HG02973 (cell line): ENCODE measurements around the gene KCNJ16.

Experiments
- ATAC-seq: cut with Tn5 transposase; IDR thresholded peaks from one replicate; pipeline ENCODE4 v1.9.1; 2021; ENCODE audit warnings: moderate library complexity; ENCODE audit not compliant: unreplicated experiment

KCNJ16 gene

DNA sequence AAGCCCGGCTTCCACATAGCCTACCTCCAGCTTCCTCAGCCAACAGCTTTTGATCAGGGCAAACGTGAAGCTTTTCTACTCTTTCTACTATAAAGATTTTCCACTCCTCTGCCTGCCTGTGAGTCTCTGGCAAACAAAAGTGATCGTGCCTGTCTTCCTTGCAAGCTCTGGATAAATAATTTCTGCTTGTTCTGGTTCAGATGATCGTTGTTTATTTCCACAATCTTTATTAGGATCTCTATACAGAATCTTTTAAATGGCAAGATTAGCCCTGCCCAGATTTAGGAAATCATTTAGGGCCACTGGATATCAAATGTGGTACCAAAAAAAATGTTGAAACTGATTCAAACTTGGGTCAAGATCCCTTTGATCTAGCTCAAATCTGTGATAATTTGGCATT lies 20.4 kb downstream of the KCNJ16 start:
- ATAC-seq, result no peak

DNA sequence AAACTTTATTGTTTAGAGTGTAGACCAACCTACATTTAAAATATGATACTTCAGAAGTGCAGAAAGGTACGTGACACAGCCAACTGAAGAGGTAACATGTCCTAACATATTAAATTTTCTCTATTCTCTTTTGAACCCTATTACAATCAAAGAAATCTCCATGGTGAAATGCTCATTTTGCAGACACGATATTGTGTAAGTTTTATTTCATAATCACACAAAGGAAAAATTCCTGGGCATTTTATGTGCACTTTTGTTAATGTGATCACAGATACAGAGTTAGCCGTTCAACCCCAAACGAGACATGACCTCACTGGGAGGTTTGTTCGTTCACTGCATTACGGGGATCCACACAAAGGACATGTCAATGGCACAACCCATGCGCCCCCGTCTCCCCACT lies 21.8 kb downstream of the KCNJ16 start:
- no peak for ATAC-seq

DNA sequence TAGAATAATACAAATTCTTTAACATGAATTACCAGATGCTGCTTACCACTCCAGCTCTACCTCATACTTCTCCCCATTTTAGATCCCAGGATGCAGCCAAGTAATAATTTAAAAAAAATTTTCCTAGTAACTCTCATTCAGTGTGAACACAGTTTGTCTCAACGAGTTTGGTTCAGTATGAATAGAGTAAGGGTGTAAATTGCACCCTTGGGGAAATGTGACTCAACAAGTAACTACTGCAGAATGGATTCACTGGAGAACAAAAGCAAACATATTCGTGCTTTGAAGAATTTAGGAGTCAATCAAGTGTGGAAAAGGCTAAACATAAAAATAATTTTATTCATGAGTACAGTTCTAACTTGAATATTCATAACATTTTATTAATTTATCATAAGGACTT lies 23.0 kb downstream of the KCNJ16 start:
- no peak for ATAC-seq

DNA sequence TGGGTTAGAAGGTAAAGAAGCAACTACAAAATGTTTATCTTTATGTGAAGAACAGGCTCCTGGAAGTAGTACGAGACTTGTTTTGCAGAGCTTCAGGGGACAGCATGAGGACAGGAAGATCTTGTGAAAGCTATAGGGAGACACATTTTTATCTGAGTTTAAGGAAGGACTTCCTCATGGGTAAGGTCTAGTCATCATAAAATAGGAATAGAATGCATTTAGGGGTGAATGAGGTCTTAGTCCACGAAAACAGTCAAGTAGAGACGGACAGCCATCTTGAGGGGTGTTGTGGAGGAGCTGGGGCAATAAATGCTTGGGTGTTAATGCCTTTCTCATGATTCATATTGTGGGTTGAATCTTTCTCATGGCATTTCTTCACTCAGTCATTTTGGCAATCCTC lies 24.3 kb downstream of the KCNJ16 start:
- ATAC-seq, result no peak

DNA sequence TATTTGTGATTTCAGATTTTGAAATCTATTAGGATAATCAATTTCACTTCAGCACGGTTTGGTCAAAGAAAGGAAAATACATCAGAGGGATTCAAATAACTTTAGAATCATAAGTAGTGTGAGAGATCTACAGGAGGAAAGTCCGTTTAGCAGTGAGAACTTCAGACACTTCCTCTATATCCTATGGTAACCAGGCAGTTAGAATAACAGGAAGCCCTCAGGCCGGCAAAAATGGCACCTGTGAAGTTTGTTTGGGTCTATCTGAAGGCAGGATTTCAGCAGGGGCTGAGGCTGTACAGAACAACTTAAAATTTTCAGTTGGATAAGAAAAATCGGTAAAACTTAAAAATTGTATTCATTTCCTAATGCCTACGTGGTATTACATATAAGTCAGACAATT lies 24.9 kb downstream of the KCNJ16 start:
- no peak for ATAC-seq

DNA sequence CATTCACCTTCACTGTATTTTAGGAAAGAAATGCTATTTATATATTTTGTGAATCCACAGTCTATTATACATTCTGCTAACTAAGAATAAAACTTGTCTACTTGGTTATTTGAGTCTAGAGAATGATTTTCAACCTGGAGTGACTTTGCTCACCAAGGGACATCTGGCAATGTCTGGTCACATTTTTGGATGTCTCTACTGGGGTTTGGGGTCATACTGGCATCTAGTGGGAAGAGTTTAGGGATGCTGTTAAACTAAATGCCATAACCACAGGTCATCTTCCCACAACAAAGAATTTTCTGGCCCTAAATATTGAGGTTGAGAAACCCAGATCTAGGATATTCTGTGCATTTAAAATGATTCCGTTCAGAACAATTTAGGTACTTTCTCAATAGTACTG lies 26.0 kb downstream of the KCNJ16 start:
- ATAC-seq, result no peak

DNA sequence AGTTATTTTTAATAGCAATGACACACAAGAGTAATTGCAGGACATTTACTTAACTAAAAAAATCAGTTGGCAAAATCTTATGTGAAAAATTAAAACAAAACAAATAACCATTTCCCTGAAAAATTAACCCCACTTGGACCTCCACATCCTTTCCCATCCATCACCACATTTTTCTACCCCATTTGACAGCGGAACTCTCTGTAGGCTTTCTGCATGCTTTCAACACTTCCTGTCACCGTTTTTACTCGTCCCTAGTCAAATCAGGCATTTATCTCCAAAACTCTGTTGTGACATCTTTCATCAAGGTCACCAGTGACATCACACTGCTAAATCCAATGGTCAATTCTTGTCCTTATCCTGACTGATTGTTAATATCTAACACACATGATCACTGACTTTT lies 27.5 kb downstream of the KCNJ16 start:
- no peak for ATAC-seq

DNA sequence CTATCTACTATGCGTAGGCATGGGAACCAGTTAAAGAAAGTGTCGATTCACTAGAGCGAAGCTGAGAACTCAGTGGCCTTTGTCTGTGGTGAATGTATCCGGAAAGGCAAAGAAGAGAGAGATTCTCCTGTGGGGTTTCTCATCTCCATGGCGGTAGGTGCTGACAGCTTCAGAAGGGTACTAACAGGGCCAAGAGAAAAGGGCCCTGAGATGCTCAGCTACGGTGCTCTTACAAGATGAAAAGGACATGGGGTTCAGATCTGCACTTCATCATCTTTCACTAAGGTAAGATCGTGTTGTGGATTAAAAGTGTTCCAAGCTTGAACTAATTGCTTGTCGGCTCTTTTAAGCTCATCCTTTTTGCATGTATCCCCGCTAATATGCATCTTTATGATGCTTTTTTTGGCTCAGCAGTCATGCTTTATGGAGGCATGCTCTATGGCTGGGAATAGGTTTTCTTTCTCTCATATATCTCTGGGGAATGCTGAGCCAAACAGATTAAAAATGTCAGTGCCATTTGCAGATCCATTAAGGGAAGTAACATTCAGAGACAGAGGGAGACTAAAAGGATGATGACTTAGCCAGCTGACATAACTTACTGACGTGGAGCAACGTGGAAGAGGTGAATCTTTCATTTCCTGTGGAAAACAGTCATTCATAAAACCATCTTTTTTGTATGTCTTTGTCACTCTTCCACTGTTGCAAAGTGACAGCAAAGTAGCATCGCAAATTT lies 29.9 kb downstream of the KCNJ16 start:
- no peak for ATAC-seq

DNA sequence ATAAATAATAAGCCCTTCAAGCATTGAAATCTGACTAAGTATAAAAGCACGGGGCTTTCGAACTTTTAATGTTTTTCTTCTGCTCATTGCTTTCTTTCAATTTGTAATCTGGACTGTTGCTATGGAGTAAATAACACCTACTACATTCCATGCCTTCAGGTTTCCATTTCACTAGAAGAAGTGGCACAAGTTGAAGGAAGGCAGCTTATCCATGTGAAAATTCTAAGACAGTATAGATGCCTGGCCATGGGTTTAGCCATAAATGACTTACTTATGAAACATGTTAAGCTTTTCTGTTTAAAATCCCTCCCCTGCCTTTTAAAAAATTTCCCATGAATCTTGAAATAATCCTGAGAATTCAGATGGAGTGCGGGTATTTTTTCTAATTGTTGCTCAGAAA lies 30.6 kb downstream of the KCNJ16 start:
- no peak for ATAC-seq

DNA sequence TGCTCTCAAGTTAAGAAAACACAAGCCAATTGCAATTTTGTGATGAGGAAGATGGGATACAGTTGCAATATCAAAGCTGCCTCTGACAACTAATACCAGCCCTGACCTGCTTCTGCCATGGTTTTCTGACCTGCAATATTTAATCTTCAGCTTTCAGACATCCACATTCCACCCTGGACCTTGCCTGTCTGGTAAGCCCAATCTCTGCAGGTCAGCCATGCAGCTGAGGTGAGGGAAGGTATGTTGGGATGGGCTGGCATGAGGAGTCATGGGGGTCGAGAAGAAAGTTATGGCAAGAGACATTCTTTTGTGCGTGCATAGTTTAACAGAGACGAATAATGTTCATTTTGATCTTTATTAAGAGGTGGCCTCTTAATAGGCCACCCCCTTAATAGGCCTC lies 31.5 kb downstream of the KCNJ16 start:
- ATAC-seq, result no peak

DNA sequence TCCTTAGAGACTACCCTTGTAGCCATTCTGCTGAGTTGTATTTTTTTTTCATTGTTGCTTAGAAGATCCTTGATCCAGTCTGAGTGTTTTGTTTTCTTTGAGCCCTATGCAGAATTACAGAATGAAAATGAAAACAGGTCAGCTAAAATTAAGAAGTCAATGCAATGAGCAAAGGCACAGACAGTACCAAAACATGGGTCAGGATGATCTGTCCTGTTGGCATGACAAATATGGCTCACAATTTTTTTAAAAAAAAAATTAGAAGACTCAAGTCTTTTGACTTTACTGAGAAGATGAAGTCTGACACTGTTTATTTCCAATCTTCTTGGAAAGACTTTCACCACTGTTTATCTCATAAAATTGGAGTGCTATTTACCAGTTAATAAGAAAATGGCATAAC lies 32.4 kb downstream of the KCNJ16 start:
- ATAC-seq, result no peak

DNA sequence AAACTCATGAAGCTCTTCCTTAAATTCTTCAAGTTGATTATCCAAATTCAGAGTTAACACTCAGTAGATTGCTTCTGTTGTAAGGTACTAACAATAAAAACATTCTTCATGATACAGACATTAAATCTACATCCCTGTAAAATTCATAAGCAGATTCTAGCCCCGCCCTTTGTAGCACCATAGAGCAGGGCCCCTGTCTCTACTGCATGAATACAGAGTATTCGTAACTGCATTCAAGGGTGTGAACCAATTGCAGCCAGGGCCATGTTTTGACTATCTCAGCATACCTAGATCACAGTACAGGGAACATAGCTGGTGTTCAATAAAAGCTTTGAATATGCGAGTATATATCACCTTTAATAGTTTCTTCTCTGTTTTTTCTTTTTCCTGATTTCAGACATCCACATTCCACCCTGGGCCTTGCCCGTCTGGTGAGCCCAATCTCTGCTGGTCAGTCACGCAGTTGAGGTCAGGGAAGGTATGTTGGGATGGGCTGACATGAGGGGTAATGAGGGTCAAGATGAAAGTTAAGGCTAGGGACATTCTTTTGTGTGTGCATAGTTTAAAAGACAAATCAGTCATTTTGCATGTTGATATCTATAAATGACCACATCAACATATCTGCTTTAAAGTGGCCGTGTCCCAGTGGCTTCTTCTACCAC lies 33.0 kb downstream of the KCNJ16 start:
- ATAC-seq, result no peak

DNA sequence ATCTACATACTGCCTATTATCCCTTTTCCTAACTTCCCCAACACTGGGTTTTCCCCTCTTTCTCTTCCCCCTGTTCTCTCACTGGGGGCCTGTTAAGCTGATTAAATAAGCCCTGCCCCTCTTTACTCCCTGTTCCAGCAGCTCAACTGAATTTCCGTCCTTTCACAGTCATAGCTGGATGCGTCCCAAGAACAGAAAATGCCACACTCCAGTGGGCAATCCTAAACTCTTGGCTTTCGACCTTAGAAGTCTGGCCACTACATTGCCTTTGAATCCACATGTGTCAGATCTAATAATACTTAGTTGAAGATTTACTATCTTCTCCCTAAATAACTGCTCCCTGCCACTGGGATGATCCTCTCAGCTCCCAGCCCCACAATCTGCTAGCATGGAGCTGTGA lies 34.5 kb downstream of the KCNJ16 start:
- no peak for ATAC-seq

DNA sequence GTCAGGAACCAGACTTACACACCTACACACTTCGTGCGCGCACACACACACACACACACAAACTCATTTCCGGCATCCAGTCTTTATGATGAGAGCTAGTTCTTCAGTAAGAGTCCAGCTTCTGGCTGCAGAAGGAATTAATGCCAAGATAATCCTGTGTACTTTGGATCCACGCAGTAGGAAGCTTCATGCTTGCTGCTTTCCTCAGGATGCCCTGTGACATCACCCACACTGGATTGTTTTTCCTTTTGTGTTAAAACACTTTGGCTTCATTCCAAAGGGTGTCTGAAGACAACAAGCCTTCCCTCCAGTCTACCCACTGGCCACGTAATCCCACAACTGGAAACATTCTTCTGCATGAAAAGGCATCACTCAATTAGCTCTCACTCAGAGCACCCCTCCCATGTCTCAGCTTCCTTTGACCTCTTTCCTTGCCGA lies 35.4 kb downstream of the KCNJ16 start:
- no peak for ATAC-seq

DNA sequence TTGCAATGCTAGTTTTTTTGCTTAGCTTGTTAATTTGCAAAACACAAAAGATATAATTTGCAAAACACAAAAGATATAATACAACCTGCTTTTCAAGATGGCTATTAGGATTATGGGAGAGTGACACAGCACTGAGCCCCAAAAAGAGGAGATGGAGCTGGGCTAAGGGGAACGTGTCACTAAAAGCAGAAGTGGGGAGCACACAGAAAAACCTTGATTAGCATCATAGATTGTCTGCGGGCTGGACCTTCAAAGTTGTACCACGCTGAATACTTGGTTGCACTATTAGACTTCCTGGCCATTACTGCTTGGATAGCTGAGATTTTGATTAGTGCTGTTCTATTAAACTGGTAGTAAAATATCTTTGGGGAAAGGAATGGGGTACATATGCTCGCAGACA lies 36.2 kb downstream of the KCNJ16 start:
- ATAC-seq, result no peak

DNA sequence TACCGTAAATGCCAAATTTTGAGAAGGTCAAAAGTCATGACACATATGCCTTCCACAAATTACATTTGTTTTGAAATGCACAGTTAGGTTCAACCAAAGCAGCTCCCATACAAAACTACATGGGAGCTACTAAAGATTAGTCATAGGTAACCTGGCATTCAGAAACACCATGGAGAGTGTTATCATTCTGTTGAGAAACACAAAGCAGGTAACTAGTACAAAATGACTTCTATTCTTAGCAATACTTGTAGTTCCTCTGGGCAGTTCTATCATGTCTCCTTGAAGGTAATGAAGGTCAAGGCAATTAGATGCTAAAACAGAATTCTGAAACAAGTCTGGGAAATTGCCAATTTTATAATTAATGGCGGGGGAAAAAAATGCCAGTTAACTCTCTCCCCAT lies 39.4 kb downstream of the KCNJ16 start:
- ATAC-seq, result no peak

DNA sequence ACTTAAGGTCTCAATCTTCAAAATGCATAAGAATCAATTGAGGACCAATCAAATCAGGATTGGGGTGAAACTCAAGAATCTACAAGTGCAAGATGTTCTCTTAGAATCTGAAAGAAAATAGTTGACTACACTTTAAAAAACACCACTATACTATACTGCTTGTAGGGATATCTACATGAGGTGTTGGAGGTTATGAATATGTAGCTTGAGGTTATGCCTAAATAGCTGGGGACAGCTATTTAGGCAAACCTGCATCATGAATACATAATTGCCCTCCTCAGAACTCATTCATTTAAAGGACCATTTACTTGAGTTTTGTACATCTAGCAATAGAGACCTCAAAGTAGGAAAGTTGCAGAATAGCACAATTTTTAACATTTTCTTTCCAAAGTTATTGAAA lies 40.1 kb downstream of the KCNJ16 start:
- ATAC-seq, result no peak

DNA sequence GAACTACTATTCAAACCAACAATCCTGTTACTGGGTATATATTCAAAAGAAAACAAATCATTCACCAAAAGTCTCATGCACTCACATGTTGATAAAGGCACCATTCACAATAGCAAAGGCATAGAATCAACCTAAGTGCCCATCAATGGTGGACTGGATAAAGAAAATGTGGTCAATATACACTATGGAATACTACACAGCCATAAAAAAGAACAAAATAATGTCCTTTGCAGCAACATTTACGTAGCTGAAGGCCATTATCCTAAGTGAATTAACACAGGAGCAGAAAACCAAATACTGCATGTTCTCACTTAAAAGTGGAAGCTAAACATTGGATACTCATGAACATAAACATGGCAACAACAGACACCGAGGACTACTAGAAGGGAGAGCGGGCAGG lies 41.9 kb downstream of the KCNJ16 start:
- no peak for ATAC-seq

DNA sequence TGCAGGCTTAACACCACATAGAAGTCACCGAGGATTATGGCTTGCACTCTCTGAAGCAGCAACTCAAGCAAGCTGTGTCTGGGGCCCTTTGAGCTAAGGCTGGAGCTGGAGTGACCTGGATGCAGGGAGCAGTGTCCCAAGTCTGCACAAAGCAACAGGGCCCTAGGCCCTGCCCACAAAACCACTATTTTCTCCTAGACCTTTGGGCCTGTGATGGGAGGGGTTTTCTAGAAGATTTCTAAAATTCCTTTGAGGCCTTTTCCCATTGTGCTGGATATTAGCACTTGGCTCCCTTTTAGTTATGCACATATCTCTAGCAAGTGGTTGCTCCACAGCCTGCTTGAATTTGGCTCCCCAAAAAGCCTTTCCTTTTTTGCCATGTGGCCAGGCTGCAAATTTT lies 44.5 kb downstream of the KCNJ16 start:
- ATAC-seq, result no peak

DNA sequence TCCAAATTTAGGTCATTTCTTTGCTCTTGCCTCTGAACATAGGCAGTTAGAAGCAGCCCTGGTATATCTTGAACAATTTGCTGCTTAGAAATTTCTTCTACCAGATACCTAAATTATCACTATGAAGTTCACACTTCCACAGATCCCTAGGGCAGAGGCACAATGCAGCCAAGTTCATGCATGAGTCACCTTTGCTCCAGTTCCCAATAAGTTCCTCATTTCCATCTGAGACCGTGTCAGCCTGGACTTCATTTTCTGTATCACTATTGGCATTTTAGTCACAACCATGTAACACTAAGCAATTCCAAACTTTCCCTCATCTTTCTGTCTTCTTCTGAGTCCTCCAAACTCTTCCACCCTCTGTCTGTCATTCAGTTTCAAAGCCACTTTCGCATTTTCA lies 45.0 kb downstream of the KCNJ16 start:
- no peak for ATAC-seq

DNA sequence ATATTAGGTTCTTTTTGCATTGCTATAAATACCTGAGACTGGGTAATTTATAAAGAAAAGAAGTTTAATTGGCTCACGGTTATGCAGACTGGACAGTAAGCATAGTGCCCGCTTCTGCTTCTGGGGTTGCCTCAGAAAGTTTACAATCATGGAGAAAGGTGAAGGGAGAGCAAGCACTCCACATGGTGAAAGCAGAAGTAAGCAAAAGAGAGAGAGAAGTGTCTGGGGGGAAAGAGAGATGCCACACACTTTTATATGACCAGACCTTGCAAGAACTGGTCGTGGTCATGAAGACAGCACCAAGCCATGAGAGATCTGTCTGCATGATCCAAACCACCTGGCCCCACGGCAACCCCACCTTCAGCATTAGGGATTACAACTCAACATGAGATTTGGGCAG lies 45.4 kb downstream of the KCNJ16 start:
- no peak for ATAC-seq

DNA sequence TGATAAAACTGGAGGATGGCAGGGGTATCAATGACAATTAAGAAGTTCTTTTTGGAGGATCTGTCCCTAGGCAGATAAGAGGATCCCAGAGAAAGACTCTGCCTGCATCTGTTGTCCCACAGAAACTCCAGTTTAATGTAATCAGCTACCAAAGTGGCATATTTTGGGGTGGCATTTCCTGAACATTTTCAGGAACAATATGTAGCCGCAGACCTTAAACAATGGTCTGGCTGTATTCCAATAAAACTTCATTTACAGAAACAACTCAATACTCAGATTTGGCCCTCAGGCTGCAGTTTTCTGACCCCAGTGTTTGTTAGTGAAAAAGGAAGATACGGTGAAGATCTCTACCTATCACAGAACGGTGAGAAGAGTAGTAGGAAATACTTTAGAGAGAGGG lies 46.1 kb downstream of the KCNJ16 start:
- ATAC-seq, result no peak

DNA sequence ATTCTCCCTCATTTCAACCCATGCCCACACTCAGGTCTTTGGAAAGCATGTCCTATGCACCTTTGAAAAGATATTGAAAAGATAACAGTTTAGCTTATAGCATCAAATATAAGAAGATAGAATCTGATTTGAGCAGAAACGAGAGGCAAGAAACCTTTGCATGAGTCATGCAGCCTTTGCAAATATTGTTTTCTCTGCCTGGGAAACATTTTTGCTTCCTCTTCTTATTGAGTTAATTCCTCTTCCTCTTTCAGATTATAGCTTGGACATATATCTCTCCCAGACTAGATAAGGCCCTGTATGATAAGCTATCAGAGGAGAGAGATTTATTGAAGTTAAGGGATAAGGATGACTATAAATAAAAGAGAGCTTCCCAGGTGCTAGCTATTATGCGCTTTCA lies 48.2 kb downstream of the KCNJ16 start:
- ATAC-seq, result no peak
